ENCODE results near the gene ORM2.

GRCh38 chr9:114311571-114312512, 17.8 kb upstream of the ORM2 start:
- TF ChIP-seq, protein P1, sequence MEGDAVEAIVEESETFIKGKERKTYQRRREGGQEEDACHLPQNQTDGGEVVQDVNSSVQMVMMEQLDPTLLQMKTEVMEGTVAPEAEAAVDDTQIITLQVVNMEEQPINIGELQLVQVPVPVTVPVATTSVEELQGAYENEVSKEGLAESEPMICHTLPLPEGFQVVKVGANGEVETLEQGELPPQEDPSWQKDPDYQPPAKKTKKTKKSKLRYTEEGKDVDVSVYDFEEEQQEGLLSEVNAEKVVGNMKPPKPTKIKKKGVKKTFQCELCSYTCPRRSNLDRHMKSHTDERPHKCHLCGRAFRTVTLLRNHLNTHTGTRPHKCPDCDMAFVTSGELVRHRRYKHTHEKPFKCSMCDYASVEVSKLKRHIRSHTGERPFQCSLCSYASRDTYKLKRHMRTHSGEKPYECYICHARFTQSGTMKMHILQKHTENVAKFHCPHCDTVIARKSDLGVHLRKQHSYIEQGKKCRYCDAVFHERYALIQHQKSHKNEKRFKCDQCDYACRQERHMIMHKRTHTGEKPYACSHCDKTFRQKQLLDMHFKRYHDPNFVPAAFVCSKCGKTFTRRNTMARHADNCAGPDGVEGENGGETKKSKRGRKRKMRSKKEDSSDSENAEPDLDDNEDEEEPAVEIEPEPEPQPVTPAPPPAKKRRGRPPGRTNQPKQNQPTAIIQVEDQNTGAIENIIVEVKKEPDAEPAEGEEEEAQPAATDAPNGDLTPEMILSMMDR (IDR thresholded peaks at IDR 0.05), result no peak
- no peak for TF ChIP-seq POLR2A (IDR thresholded peaks at IDR 0.05)

Measured in esophagus squamous epithelium (tissue), 4 donors.